Vagina (tissue), 2 donors: Measurements from ENCODE around the gene SDK2.

Source experiments
- CTCF ChIP-seq, 3 experiments: fragments of 450-650 bp in 2 of 3; fragments of 200-600 bp in 1 of 3; sonication (generic) in 1 of 3; IDR thresholded peaks; one replicate each; pipeline ENCODE4 v1.5.1; 2017 to 2019; ENCODE audit warnings: antibody characterized with exemption in 3 of 3, mild to moderate bottlenecking in 2 of 3, moderate library complexity in 2 of 3
- POLR2AphosphoS5 ChIP-seq, 2 donors: sonication (generic); formaldehyde crosslinking; IDR thresholded peaks; one replicate each; pipeline ENCODE4 v1.9.0; 2017; ENCODE audit warnings: antibody characterized with exemption in 2 of 2, mild to moderate bottlenecking in 2 of 2, low read depth in 1 of 2; ENCODE audit not compliant: insufficient read depth in 1 of 2

DNA sequence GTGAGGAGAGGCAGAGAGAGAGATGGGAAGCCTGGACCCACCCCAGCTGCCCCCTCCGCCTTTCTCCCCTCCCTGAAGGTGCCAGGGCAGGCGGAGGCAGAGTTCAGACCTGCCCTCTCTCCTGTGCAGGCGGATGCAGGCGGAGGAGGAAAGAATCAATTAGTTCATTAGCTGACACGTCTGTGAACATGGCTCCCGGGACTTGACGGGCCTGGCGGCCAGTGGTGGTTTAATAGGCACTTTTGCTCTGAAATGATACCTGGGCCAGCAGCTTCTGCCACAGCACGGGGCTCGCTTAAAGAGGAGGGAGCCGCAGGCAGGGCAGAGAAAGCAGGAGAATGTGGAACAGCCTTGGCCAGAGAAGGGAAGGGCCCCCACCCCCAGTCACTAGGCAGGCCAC lies 98.1 kb downstream of the SDK2 start:
- TF ChIP-seq CTCF (IDR thresholded peaks at IDR 0.05) (no peak), POLR2AphosphoS5 (IDR thresholded peaks at IDR 0.05; ENCODE audit: insufficient read depth in 1 of 2, low read depth in 1 of 2) (no peak)
